OCI-LY1 (cell line): ENCODE data around the gene SART3.

Experiments
- H2AFZ ChIP-seq: fragments of 200-600 bp; sonication (generic), shearing (Covaris generic); 2 replicates; pipeline ENCODE4 v1.6.0; 2014; ENCODE audit warnings: antibody characterized with exemption, mild to moderate bottlenecking, low read length
- H3F3A ChIP-seq: fragments of 200-600 bp; sonication (generic), shearing (Covaris generic); 2 replicates; pipeline ENCODE4 v1.6.0; 2014; ENCODE audit warnings: mild to moderate bottlenecking, antibody characterized with exemption, low read length, moderate library complexity; ENCODE audit not compliant: insufficient read depth
- H3K27ac ChIP-seq: fragments of 200-600 bp; sonication (generic); 2 replicates; pipeline ENCODE4 v1.5.1; 2014; ENCODE audit warnings: low read length, mixed run types, mild to moderate bottlenecking, low read depth; ENCODE audit not compliant: poor library complexity, severe bottlenecking
- H3K27me3 ChIP-seq: fragments of 200-600 bp; sonication (generic); 2 replicates; pipeline ENCODE4 v1.6.0; 2014; ENCODE audit warnings: antibody characterized with exemption, mild to moderate bottlenecking, low read length, moderate library complexity; ENCODE audit not compliant: insufficient read depth
- H3K36me3 ChIP-seq: fragments of 200-600 bp; sonication (generic); 2 replicates; pipeline ENCODE4 v1.6.1; 2014; ENCODE audit warnings: mild to moderate bottlenecking, antibody characterized with exemption, low read length, moderate library complexity, mixed read lengths; ENCODE audit not compliant: insufficient read depth
- H3K4me1 ChIP-seq: fragments of 200-600 bp; sonication (generic); 2 replicates; pipeline ENCODE4 v1.5.1; 2014; ENCODE audit warnings: mild to moderate bottlenecking, low read length, moderate library complexity; ENCODE audit not compliant: insufficient read depth, severe bottlenecking
- H3K4me2 ChIP-seq: fragments of 200-600 bp; sonication (generic), shearing (Covaris generic); 2 replicates; pipeline ENCODE4 v1.6.1; 2014; ENCODE audit warnings: low read length
- H3K4me3 ChIP-seq: fragments of 200-600 bp; sonication (generic); 2 replicates; pipeline ENCODE4 v1.5.1; 2014; ENCODE audit warnings: low read length, low read depth, mild to moderate bottlenecking, mixed read lengths; ENCODE audit not compliant: poor library complexity, severe bottlenecking
- H3K79me2 ChIP-seq: fragments of 200-600 bp; shearing (Covaris generic); 2 replicates; pipeline ENCODE4 v1.6.1; 2016; ENCODE audit warnings: mixed run types, low read length, mixed read lengths; ENCODE audit not compliant: insufficient read depth
- H3K9ac ChIP-seq: fragments of 200-600 bp; sonication (generic), shearing (Covaris generic); 2 replicates; pipeline ENCODE4 v1.6.1; 2014; ENCODE audit warnings: mild to moderate bottlenecking, low read length, mixed read lengths
- H3K9me2 ChIP-seq: fragments of 200-600 bp; sonication (generic), shearing (Covaris generic); 2 replicates; pipeline ENCODE4 v1.6.1; 2014; ENCODE audit warnings: low read depth, mild to moderate bottlenecking, low read length, mixed read lengths
- H3K9me3 ChIP-seq: fragments of 200-600 bp; shearing (Covaris generic); 2 replicates; pipeline ENCODE4 v1.6.1; 2014; ENCODE audit warnings: low read length, mixed read lengths
- H4K20me1 ChIP-seq: fragments of 200-600 bp; sonication (generic), shearing (Covaris generic); 2 replicates; pipeline ENCODE4 v1.6.0; 2016; ENCODE audit warnings: mild to moderate bottlenecking, low read length; ENCODE audit not compliant: insufficient read depth
- CTCF ChIP-seq: fragments of 200-600 bp; sonication (generic), shearing (Covaris generic); IDR thresholded peaks from 2 replicates; pipeline ENCODE4 v1.5.1; 2017; ENCODE audit warnings: mild to moderate bottlenecking, antibody characterized with exemption, low read length, moderate library complexity, mixed read lengths
- EZH2 ChIP-seq: fragments of 200-600 bp; sonication (generic), shearing (Covaris generic); IDR thresholded peaks from 2 replicates; pipeline ENCODE4 v1.8.0; 2017; ENCODE audit warnings: borderline replicate concordance, mixed run types, mild to moderate bottlenecking, antibody characterized with exemption, low read length, moderate library complexity, mixed read lengths

The SART3 gene

DNA sequence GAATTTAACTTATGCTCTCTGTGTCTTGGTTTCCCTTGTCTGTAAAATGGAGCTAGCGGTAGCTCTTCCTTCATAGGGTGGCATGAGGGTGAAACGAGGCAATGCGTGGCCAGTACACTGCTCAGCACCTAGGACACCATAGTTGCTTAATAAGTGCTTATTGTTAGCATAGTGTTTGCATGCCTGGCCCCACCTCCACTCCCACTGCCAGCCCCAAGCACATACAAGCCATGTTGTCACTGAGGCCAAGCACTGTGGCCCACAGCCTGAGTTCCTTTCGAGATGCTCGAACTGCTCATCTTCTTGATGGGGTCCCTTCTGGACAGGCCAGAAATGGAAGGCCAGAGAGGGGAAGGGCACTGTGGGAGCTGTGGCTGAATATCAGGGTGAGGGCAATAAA is 45.1 kb downstream of the SART3 start:
- no peak overlapping the region for H2AFZ ChIP-seq
- H3K27ac ChIP-seq, result peak overlapping the region; percentile 32
- no peaks in the 10 kb centered on the region for H3K9me2 ChIP-seq
- H3K4me3 ChIP-seq, result peak overlapping the region; percentile 94
- no peak for TF ChIP-seq EZH2
- TF ChIP-seq CTCF, result no peak
- H3F3A ChIP-seq, result no peaks in the 10 kb centered on the region
- no peaks in the 10 kb centered on the region for H3K9me3 ChIP-seq
- H3K9ac ChIP-seq, result peak overlapping the region; percentile 92
- H3K36me3 ChIP-seq, result peaks cover 29% of the 10 kb centered on the region
- peak overlapping the region; percentile 97 for H3K4me2 ChIP-seq
- no peaks in the 10 kb centered on the region for H4K20me1 ChIP-seq
- no peaks in the 10 kb centered on the region for H3K79me2 ChIP-seq
- H3K4me1 ChIP-seq, result peaks cover 18% of the 10 kb centered on the region
- no peaks in the 10 kb centered on the region for H3K27me3 ChIP-seq

GRCh38 chr12:108514973-108515814 is 45.8 kb downstream of the SART3 start, which contains the start of gene FICD:
Gene FICD, plus strand, starts transcription at chr12:108515277. Its CDS starts 1,696 bp downstream, at chr12:108516973.
- no peaks in the 10 kb centered on the region for H3F3A ChIP-seq
- no peaks in the 10 kb centered on the region for H3K9me2 ChIP-seq
- H3K36me3 ChIP-seq, result peaks cover 22% of the 10 kb centered on the region; the same call in 1 of the 2 replicates
- no peaks in the 10 kb centered on the region for H3K79me2 ChIP-seq
- TF ChIP-seq CTCF, result no peak
- TF ChIP-seq EZH2, result no peak
- H3K9me3 ChIP-seq, result no peaks in the 10 kb centered on the region
- peak within 1 kb of the TSS; percentile 97 for H3K4me2 ChIP-seq
- peaks cover 18% of the 10 kb centered on the region for H3K4me1 ChIP-seq
- no peaks in the 10 kb centered on the region for H4K20me1 ChIP-seq
- peak within 1 kb of the TSS; percentile 94 for H3K4me3 ChIP-seq
- H2AFZ ChIP-seq, result no peak within 1 kb of the TSS
- no peaks in the 10 kb centered on the region for H3K27me3 ChIP-seq
- H3K27ac ChIP-seq, result peak within 1 kb of the TSS; percentile 32
- H3K9ac ChIP-seq, result peak within 1 kb of the TSS; percentile 92

GRCh38 chr12:108514468-108514972 is 46.5 kb downstream of the SART3 start:
- no peaks in the 10 kb centered on the region for H3K9me2 ChIP-seq
- H3K4me3 ChIP-seq, result peak overlapping the region; percentile 94
- H3K9ac ChIP-seq, result peak overlapping the region; percentile 30; the same call in 1 of the 2 replicates
- H3K4me1 ChIP-seq, result peaks cover 18% of the 10 kb centered on the region
- H4K20me1 ChIP-seq, result no peaks in the 10 kb centered on the region
- peak overlapping the region; percentile 97 for H3K4me2 ChIP-seq
- H3K27ac ChIP-seq, result no peak overlapping the region
- H3K27me3 ChIP-seq, result no peaks in the 10 kb centered on the region
- H3K9me3 ChIP-seq, result no peaks in the 10 kb centered on the region
- H3F3A ChIP-seq, result no peaks in the 10 kb centered on the region
- H3K79me2 ChIP-seq, result no peaks in the 10 kb centered on the region
- H2AFZ ChIP-seq, result no peak overlapping the region
- H3K36me3 ChIP-seq, result peaks cover 15% of the 10 kb centered on the region; the same call in 1 of the 2 replicates
- no peak for TF ChIP-seq CTCF
- TF ChIP-seq EZH2, result no peak
